Neural crest cell (in vitro differentiated cells): ENCODE measurements around the gene PPIB. TPM values are rescaled to one million over a fixed set of nuclear protein-coding genes. Genes with fewer than 3 reads are reported as not detected.

Experiments used
- DNase-seq: peaks from one replicate; pipeline ENCODE4 v3.0.0; 2021; ENCODE audit warnings: low read depth, mixed read lengths, low spot score
- H3K27ac Mint-ChIP-seq: one replicate; pipeline ENCODE4 v1.8.0; 2021; ENCODE audit warnings: mild to moderate bottlenecking, mixed read lengths; ENCODE audit not compliant: unreplicated experiment
- H3K27me3 Mint-ChIP-seq: 2 replicates; pipeline ENCODE4 v1.8.0; 2021; ENCODE audit warnings: low read depth, mild to moderate bottlenecking, mixed read lengths
- H3K36me3 Mint-ChIP-seq: 2 replicates; pipeline ENCODE4 v1.8.0; 2021; ENCODE audit warnings: low read depth, mild to moderate bottlenecking, mixed read lengths
- H3K4me1 Mint-ChIP-seq: 2 replicates; pipeline ENCODE4 v1.8.0; 2021; ENCODE audit warnings: mixed read lengths
- H3K4me3 Mint-ChIP-seq: one replicate; pipeline ENCODE4 v1.8.0; 2021; ENCODE audit warnings: mild to moderate bottlenecking, mixed read lengths
- H3K9me3 Mint-ChIP-seq: 2 replicates; pipeline ENCODE4 v1.8.0; 2021; ENCODE audit warnings: mixed read lengths
- total RNA-seq: library from RNA; stranded (reverse); gene quantifications from 2 replicates; pipeline ENCODE4 v1.2.1, GENCODE V29; 2021
- TF ChIP-seq, protein P1 (sequence below): fragments of 200-600 bp; sonication (generic); conservative IDR thresholded peaks from 2 replicates; pipeline ENCODE4 v1.5.0; 2021; ENCODE audit warnings: antibody characterized with exemption, mild to moderate bottlenecking

Gene PPIB
- total RNA-seq, 1 donor from 2014 or later, result 406 TPM

- H3K27me3 Mint-ChIP-seq, result peaks cover 14% of the 10 kb centered on the region
- no peak overlapping the region for H3K27ac Mint-ChIP-seq
- no peak for DNase-seq
- H3K36me3 Mint-ChIP-seq, result peaks cover 12% of the 10 kb centered on the region
- H3K9me3 Mint-ChIP-seq, result no peaks in the 10 kb centered on the region
- H3K4me3 Mint-ChIP-seq, result peak overlapping the region; percentile 24
- TF ChIP-seq, protein P1, sequence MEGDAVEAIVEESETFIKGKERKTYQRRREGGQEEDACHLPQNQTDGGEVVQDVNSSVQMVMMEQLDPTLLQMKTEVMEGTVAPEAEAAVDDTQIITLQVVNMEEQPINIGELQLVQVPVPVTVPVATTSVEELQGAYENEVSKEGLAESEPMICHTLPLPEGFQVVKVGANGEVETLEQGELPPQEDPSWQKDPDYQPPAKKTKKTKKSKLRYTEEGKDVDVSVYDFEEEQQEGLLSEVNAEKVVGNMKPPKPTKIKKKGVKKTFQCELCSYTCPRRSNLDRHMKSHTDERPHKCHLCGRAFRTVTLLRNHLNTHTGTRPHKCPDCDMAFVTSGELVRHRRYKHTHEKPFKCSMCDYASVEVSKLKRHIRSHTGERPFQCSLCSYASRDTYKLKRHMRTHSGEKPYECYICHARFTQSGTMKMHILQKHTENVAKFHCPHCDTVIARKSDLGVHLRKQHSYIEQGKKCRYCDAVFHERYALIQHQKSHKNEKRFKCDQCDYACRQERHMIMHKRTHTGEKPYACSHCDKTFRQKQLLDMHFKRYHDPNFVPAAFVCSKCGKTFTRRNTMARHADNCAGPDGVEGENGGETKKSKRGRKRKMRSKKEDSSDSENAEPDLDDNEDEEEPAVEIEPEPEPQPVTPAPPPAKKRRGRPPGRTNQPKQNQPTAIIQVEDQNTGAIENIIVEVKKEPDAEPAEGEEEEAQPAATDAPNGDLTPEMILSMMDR, result no peak
- H3K4me1 Mint-ChIP-seq, result peaks cover 42% of the 10 kb centered on the region
Observed at GRCh38 chr15:64146520-64146884, 16.3 kb downstream of the PPIB start.

GRCh38 chr15:64146041-64146440, 16.8 kb downstream of the PPIB start:
- Mint-ChIP-seq H3K36me3 (peaks cover 15% of the 10 kb centered on the region), H3K9me3 (no peaks in the 10 kb centered on the region), H3K4me1 (peaks cover 46% of the 10 kb centered on the region), H3K27ac (no peak overlapping the region), H3K4me3 (no peak overlapping the region), H3K27me3 (peaks cover 13% of the 10 kb centered on the region)
- TF ChIP-seq, protein P1, result no peak
- no peak for DNase-seq

DNA sequence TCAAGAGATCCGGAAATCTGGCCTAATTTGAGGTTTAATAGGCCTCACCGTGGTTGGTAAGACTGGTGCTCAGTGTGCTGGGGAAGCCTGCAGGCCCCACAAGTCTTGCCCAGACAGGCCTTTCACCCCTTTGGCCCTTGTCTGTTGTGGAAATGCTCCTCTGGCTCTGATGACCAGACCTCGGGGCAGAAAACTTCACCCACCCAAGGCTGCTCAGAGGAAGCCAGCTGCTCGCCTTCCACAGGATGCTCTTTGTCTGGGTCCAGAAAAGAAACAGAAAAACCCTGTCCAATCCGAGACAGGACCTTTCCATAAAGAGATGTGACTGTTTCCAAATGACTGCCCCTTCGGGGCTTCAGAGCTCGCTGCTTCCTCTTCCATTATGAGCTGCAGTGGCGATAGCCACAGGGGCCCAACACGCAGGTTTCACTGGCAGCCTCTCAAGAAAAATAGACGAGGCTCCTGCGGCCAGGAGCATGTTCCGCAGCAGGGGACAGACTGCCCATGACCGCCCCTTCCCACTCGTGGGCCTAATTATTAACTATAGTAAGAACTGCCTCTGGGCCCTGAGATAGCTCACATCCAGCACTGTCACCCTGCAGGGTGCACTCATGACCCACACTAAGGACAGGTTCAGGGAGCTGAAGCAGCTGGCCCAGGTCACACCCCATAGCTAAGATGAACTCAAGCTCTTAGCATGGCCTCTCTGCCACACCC, 18.1 kb downstream of the PPIB start:
- TF ChIP-seq, protein P1, result no peak
- no peak for DNase-seq
- Mint-ChIP-seq H3K36me3 (peaks cover 15% of the 10 kb centered on the region), H3K4me1 (peaks cover 43% of the 10 kb centered on the region), H3K27me3 (peaks cover 4% of the 10 kb centered on the region), H3K9me3 (no peaks in the 10 kb centered on the region), H3K27ac (peak overlapping the region; percentile 91), H3K4me3 (peak overlapping the region; percentile 56)

DNA sequence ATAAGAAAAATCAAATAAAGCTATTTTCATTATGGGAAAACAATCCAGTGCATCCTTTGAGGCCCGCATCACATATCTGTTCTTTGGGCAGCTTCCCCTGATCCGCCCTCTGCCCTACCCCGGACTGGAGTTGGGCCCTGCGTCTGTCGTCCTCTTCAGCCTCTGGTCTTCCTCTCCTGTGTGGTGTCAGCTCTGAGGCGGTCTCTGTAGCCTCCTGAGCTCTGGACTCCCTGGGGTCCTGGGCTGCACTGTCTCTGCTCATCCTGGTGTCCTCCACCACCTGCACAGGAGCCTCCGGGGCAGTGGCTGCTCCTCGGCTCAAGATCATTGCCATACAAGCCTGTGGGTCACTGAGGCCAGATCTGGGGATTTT, 18.6 kb downstream of the PPIB start:
- Mint-ChIP-seq H3K4me1 (peaks cover 38% of the 10 kb centered on the region), H3K27ac (peak overlapping the region; percentile 91), H3K36me3 (peaks cover 15% of the 10 kb centered on the region), H3K27me3 (no peaks in the 10 kb centered on the region), H3K4me3 (peak overlapping the region; percentile 56), H3K9me3 (no peaks in the 10 kb centered on the region)
- no peak for DNase-seq
- TF ChIP-seq, protein P1, result no peak

GRCh38 chr15:64143276-64143675, 19.5 kb downstream of the PPIB start:
- H3K36me3 Mint-ChIP-seq, result peaks cover 17% of the 10 kb centered on the region
- no peak overlapping the region for H3K4me3 Mint-ChIP-seq
- H3K9me3 Mint-ChIP-seq, result no peaks in the 10 kb centered on the region
- H3K27ac Mint-ChIP-seq, result no peak overlapping the region
- DNase-seq, result no peak
- H3K4me1 Mint-ChIP-seq, result peaks cover 38% of the 10 kb centered on the region
- H3K27me3 Mint-ChIP-seq, result no peaks in the 10 kb centered on the region
- TF ChIP-seq, protein P1, result no peak
